ENCODE results near the gene KRT81.

GRCh38 chr12:52313926-52314325 is 22.6 kb upstream of the KRT81 start:
- TF ChIP-seq GATA3 (IDR thresholded peaks at IDR 0.05; ENCODE audit: low read depth, low read length): no peak
- TF ChIP-seq GATA2 (IDR thresholded peaks at IDR 0.05; ENCODE audit: low read depth, low read length): no peak
